Right lobe of liver (tissue), 6 donors: ENCODE data around the gene CACHD1. TPM values are rescaled to one million over a fixed set of nuclear protein-coding genes. Genes with fewer than 3 reads are reported as not detected.
A peak's percentile ranks its signal among the peaks of the same experiment; 100 is the strongest.

Experiments
- ATAC-seq, 4 donors: fragments of 200-7000 bp; cut with Tn5 transposase; one replicate each; pipeline ENCODE4 v1.9.1; 2020; ENCODE audit warnings: mild to moderate bottlenecking in 4 of 4, moderate library complexity in 4 of 4
- DNase-seq, 3 donors: peaks; one replicate each; pipeline ENCODE4 v3.0.0-alpha.2; 2020
- H3K27ac ChIP-seq, 3 donors: fragments of 200-600 bp; one replicate each; pipeline ENCODE4 v1.8.0; 2022
- H3K27me3 ChIP-seq, 2 donors: fragments of 200-600 bp; one replicate each; pipeline ENCODE4 v1.8.0; 2022
- H3K36me3 ChIP-seq, 4 donors: fragments of 200-600 bp; sonication (generic) in 1 of 4; one replicate each; pipeline versions ENCODE4 v1.5.1 to v1.8.0; 2017 to 2022; ENCODE audit warnings: control low read depth in 1 of 4
- H3K4me1 ChIP-seq, 4 donors: fragments of 200-600 bp; sonication (generic) in 1 of 4; one replicate each; pipeline versions ENCODE4 v1.5.1 to v1.8.0; 2017 to 2022; ENCODE audit warnings: control low read depth in 1 of 4
- H3K4me3 ChIP-seq, 3 donors: fragments of 200-600 bp; one replicate each; pipeline ENCODE4 v1.8.0; 2022
- H3K9me3 ChIP-seq, 4 donors: fragments of 200-600 bp; sonication (generic) in 1 of 4; one replicate each; pipeline versions ENCODE4 v1.5.1 to v1.8.0; 2017 to 2022; ENCODE audit warnings: control low read depth in 1 of 4
- CTCF ChIP-seq, 4 donors: fragments of 200-600 bp in 3 of 4; fragments of 450-650 bp in 1 of 4; IDR thresholded peaks; one replicate each; pipeline versions ENCODE4 v1.5.1 to v1.8.0; 2016 to 2022; ENCODE audit warnings: antibody characterized with exemption in 4 of 4, mild to moderate bottlenecking in 2 of 4
- POLR2A ChIP-seq: fragments of 450-650 bp; IDR thresholded peaks from one replicate; pipeline ENCODE4 v1.6.1; 2017; ENCODE audit warnings: antibody characterized with exemption, mild to moderate bottlenecking
- WGBS: methylation state at CpG from one replicate; pipeline ENCODE4 v1.1.6; 2018; ENCODE audit warnings: low coverage, low lambda C conversion rate; ENCODE audit not compliant: insufficient coverage; ENCODE audit errors: missing lambda C conversion rate; 5-methylcytosine and 5-hydroxymethylcytosine counted together
- intact Hi-C, 2 donors: fragments of 100-400 bp; cut with DNase I; formaldehyde crosslinking; loops; one replicate each; pipeline versions ENCODE4 v1.11.2 to v1.14.1; 2022
- long read RNA-seq: library from polyadenylated mRNA; unstranded; transcript quantifications from one replicate; pipeline ENCODE4 v2.0.0, GENCODE V29; 2019
- total RNA-seq, 6 experiments: library from RNA; depleted of rRNA in 2 of 6; stranded (reverse); fragments of >200 nt in 2 of 6; fragmentation: NEBNext Ultra II Directional in 3 of 6; extraction: Animal tissue kit (Norgen Biotek cat#: 25700) in 3 of 6; gene quantifications; one replicate each; pipeline versions ENCODE4 v1.1.0 to v1.2.4, GENCODE V29; 2016 to 2023
- donor health status: DM: no; HTN: yes; CAD: no.
- donor health status: DM: no; HTN: no; CAD: no.
- donor health status: DM: no; HTN: no; CAD: no.
- donor health status: DM: no; HTN: yes; CAD: no.
- donor health status: DM: no; HTN: yes; CAD: no.

Gene CACHD1
- 1 to 10 TPM in 4 of 6 experiments, under 1 TPM in 2; 0.59 to 3.0 (median 1.3) TPM for total RNA-seq
- long read RNA-seq, result 0 reads

- Histone ChIP-seq H3K4me1 (peaks cover 0 to 9% (median 0%) of the 10 kb centered on the region in 4 donors), H3K27ac (peak within 1 kb of the TSS; percentile 38 to 75 (median 65)), H3K9me3 (no peaks in the 10 kb centered on the region), H3K27me3 (no peaks in the 10 kb centered on the region), H3K36me3 (no peaks in the 10 kb centered on the region), H3K4me3 (peak within 1 kb of the TSS; percentile 62 to 74 (median 64))
- ATAC-seq, result peak; percentile 88 to 92 (median 90)
- peak; percentile 75 for TF ChIP-seq POLR2A
- TF ChIP-seq CTCF (IDR thresholded peaks at IDR 0.05), result peak; percentile 32 to 44 (median 38)
- WGBS, result no CpG with 5 or more reads among the region's 82 CpGs
- intact Hi-C loops, result no loop called here
- DNase-seq, result peak; percentile 76 to 78 (median 77)
Measured at GRCh38 chr1:64469977-64470664, at the start of gene CACHD1. TSS of gene CACHD1 (plus strand) at chr1:64470129. CDS start at chr1:64470745, 616 bp downstream.

GRCh38 chr1:64421377-64421776 lies 48.6 kb upstream of the CACHD1 start:
- DNase-seq (no peak), ATAC-seq (peak; percentile 84 to 95 (median 92))
- no peaks in the 10 kb centered on the region for H3K9me3 ChIP-seq
- H3K4me3 ChIP-seq, result no peak overlapping the region
- TF ChIP-seq POLR2A, result no peak
- no peak for TF ChIP-seq CTCF (IDR thresholded peaks at IDR 0.05)
- H3K27me3 ChIP-seq, result no peaks in the 10 kb centered on the region
- peak overlapping the region in 1 of 3 donors; percentile 56 for H3K27ac ChIP-seq
- 45% methylated on average over 4 of the region's 4 CpGs for WGBS
- no peaks in the 10 kb centered on the region for H3K36me3 ChIP-seq
- H3K4me1 ChIP-seq, result peaks cover 0 to 5% (median 1%) of the 10 kb centered on the region in 4 donors
- intact Hi-C loops, result no loop called here

GRCh38 chr1:64423526-64423925 lies 46.4 kb upstream of the CACHD1 start:
- Histone ChIP-seq H3K36me3 (no peaks in the 10 kb centered on the region), H3K27me3 (no peaks in the 10 kb centered on the region), H3K9me3 (no peaks in the 10 kb centered on the region), H3K27ac (no peak overlapping the region), H3K4me3 (no peak overlapping the region), H3K4me1 (peaks cover 0 to 13% (median 3%) of the 10 kb centered on the region in 4 donors)
- ATAC-seq, result no peak
- TF ChIP-seq CTCF (IDR thresholded peaks at IDR 0.05) (no peak), POLR2A (no peak)
- 85% methylated on average over 3 of the region's 4 CpGs for WGBS
- intact Hi-C loops, result no loop called here
- DNase-seq, result no peak

GRCh38 chr1:64424412-64424811 lies 45.5 kb upstream of the CACHD1 start:
- TF ChIP-seq POLR2A (no peak), CTCF (IDR thresholded peaks at IDR 0.05) (no peak)
- WGBS, result 86% methylated on average over 1 of the region's 1 CpG
- no peak for ATAC-seq
- Histone ChIP-seq H3K4me1 (peaks cover 0 to 13% (median 3%) of the 10 kb centered on the region in 4 donors), H3K4me3 (no peak overlapping the region), H3K36me3 (no peaks in the 10 kb centered on the region), H3K9me3 (no peaks in the 10 kb centered on the region), H3K27ac (no peak overlapping the region), H3K27me3 (no peaks in the 10 kb centered on the region)
- DNase-seq, result no peak
- intact Hi-C loops, result no loop called here
